GM23338 (cell line): ENCODE data around the gene FBXO31. TPM values are rescaled to one million over a fixed set of nuclear protein-coding genes. Genes with fewer than 3 reads are reported as not detected.

ENCODE experiments used
- ATAC-seq: fragments of 200-7000 bp; cut with Tn5 transposase; 3 replicates; pipeline ENCODE4 v1.9.1; 2020
- DNase-seq: peaks from one replicate; pipeline ENCODE4 v3.0.0-alpha.2; 2015; ENCODE audit warnings: low spot score
- H2AFZ ChIP-seq: fragments of 200-600 bp; sonication (generic); 2 replicates; pipeline ENCODE4 v1.8.0; 2016; ENCODE audit warnings: antibody characterized with exemption, mild to moderate bottlenecking, moderate library complexity
- H3F3A ChIP-seq: fragments of 200-600 bp; sonication (generic); replicated peaks from 2 replicates; pipeline ENCODE4 v1.8.0; 2017; ENCODE audit warnings: antibody characterized with exemption, mixed run types, low read depth
- H3K27ac ChIP-seq: fragments of 200-600 bp; sonication (generic); 2 replicates; pipeline ENCODE4 v1.6.1; 2016; ENCODE audit warnings: low read depth
- H3K27me3 ChIP-seq: fragments of 200-600 bp; sonication (generic); 2 replicates; pipeline ENCODE4 v1.8.0; 2016; ENCODE audit warnings: mild to moderate bottlenecking, mixed run types, moderate library complexity; ENCODE audit not compliant: insufficient read depth
- H3K36me3 ChIP-seq: fragments of 200-600 bp; sonication (generic); 2 replicates; pipeline ENCODE4 v1.8.0; 2016; ENCODE audit warnings: mild to moderate bottlenecking; ENCODE audit not compliant: insufficient read depth
- H3K4me1 ChIP-seq: fragments of 200-600 bp; sonication (generic); 2 replicates; pipeline ENCODE4 v1.8.0; 2016; ENCODE audit warnings: mild to moderate bottlenecking, moderate library complexity; ENCODE audit not compliant: insufficient read depth
- H3K4me2 ChIP-seq: fragments of 200-600 bp; sonication (generic); 2 replicates; pipeline ENCODE4 v1.7.1; 2017; ENCODE audit warnings: mixed run types
- H3K4me3 ChIP-seq: fragments of 200-600 bp; sonication (generic); 2 replicates; pipeline ENCODE4 v1.6.1; 2016; ENCODE audit warnings: mixed run types
- H3K79me2 ChIP-seq: fragments of 200-600 bp; sonication (generic); replicated peaks from 2 replicates; pipeline ENCODE4 v1.8.0; 2017; ENCODE audit warnings: mild to moderate bottlenecking; ENCODE audit not compliant: insufficient read depth
- H3K9me2 ChIP-seq: fragments of 200-600 bp; sonication (generic); 2 replicates; pipeline ENCODE4 v1.8.0; 2017; ENCODE audit not compliant: insufficient read depth
- H4K20me1 ChIP-seq: fragments of 200-600 bp; sonication (generic); replicated peaks from 2 replicates; pipeline ENCODE4 v1.8.0; 2017; ENCODE audit warnings: mild to moderate bottlenecking; ENCODE audit not compliant: insufficient read depth
- H3K27ac Mint-ChIP-seq: 2 replicates; pipeline ENCODE4 v1.8.0; 2020; ENCODE audit warnings: inconsistent platforms, mild to moderate bottlenecking, moderate library complexity, mixed read lengths
- H3K27me3 Mint-ChIP-seq: 3 replicates; pipeline ENCODE4 v1.8.0; 2022; ENCODE audit warnings: low read depth, mild to moderate bottlenecking, moderate library complexity, mixed read lengths, inconsistent platforms; ENCODE audit not compliant: insufficient read depth, poor library complexity
- H3K36me3 Mint-ChIP-seq: 3 replicates; pipeline ENCODE4 v1.8.0; 2021; ENCODE audit warnings: low read depth, mild to moderate bottlenecking, inconsistent platforms, moderate library complexity, mixed read lengths
- H3K4me1 Mint-ChIP-seq: 3 replicates; pipeline ENCODE4 v1.8.0; 2020; ENCODE audit warnings: mild to moderate bottlenecking, inconsistent platforms, mixed read lengths
- H3K4me3 Mint-ChIP-seq: 3 replicates; pipeline ENCODE4 v1.8.0; 2021; ENCODE audit warnings: moderate library complexity, mild to moderate bottlenecking, inconsistent platforms, mixed read lengths
- H3K9me3 Mint-ChIP-seq: 3 replicates; pipeline ENCODE4 v1.8.0; 2020; ENCODE audit warnings: moderate library complexity, mild to moderate bottlenecking, inconsistent platforms, mixed read lengths
- CREB1 ChIP-seq: fragments of 250-450 bp; sonication (Bioruptor Pico); IDR thresholded peaks from 2 replicates; pipeline ENCODE4 v1.5.0; 2020; ENCODE audit warnings: low read depth, mild to moderate bottlenecking, moderate library complexity
- EZH2 ChIP-seq: fragments of 200-600 bp; sonication (generic); IDR thresholded peaks from one replicate; pipeline ENCODE4 v1.8.0; 2017; ENCODE audit warnings: antibody characterized with exemption, mild to moderate bottlenecking, low read depth; ENCODE audit not compliant: unreplicated experiment
- EZH2phosphoT487 ChIP-seq: fragments of 200-600 bp; sonication (generic); IDR thresholded peaks from one replicate; pipeline ENCODE4 v1.8.1; 2018; ENCODE audit warnings: antibody characterized with exemption; ENCODE audit not compliant: unreplicated experiment
- JUNB ChIP-seq: IDR thresholded peaks from one replicate; pipeline ENCODE4 v1.6.1; 2016; ENCODE audit warnings: antibody characterized with exemption; ENCODE audit not compliant: unreplicated experiment
- NANOG ChIP-seq: IDR thresholded peaks from 2 replicates; pipeline ENCODE4 v1.6.1; 2016; ENCODE audit warnings: antibody characterized with exemption, borderline replicate concordance
- POLR2AphosphoS5 ChIP-seq: IDR thresholded peaks from 2 replicates; pipeline ENCODE4 v1.6.1; 2016; ENCODE audit warnings: antibody characterized with exemption, low read depth
- STAT1 ChIP-seq: IDR thresholded peaks from one replicate; pipeline ENCODE4 v1.6.1; 2016; ENCODE audit warnings: antibody characterized with exemption; ENCODE audit not compliant: unreplicated experiment
- ZNF114 ChIP-seq: fragments of 250-450 bp; sonication (Bioruptor Pico); IDR thresholded peaks from 2 replicates; pipeline ENCODE4 v1.5.0; 2020; ENCODE audit warnings: mild to moderate bottlenecking, moderate library complexity
- ZNF331 ChIP-seq: fragments of 250-450 bp; sonication (Bioruptor Pico); IDR thresholded peaks from 2 replicates; pipeline ENCODE4 v1.5.0; 2020; ENCODE audit warnings: low read depth, mild to moderate bottlenecking, moderate library complexity
- polyA plus RNA-seq: library from polyadenylated mRNA; unstranded; fragments of >200 nt; fragmentation: Nextera tagmentation; extraction: Ambion mirVana; gene quantifications from 2 replicates; pipeline ENCODE4 v1.2.1, GENCODE V29; 2016
- total RNA-seq: library from RNA; depleted of rRNA; stranded (reverse); fragments of >200 nt; shearing (Covaris generic); gene quantifications from 2 replicates; pipeline ENCODE4 v1.2.3, GENCODE V29; 2014
- TF ChIP-seq, protein P1 (sequence below): IDR thresholded peaks from one replicate; pipeline ENCODE4 v1.6.1; 2018; ENCODE audit warnings: antibody characterized with exemption; ENCODE audit not compliant: unreplicated experiment
- TF ChIP-seq, protein P2 (sequence below), 2 experiments: fragments of 200-600 bp in 1 of 2; sonication (generic) in 1 of 2; conservative IDR thresholded peaks; 2 replicates each; pipeline versions ENCODE4 v1.5.1 to v1.6.1; 2016 to 2017; ENCODE audit warnings: antibody characterized with exemption in 2 of 2, low read depth in 2 of 2, mild to moderate bottlenecking in 2 of 2, moderate library complexity in 1 of 2
- TF ChIP-seq, protein P3 (sequence below): IDR thresholded peaks from 2 replicates; pipeline ENCODE4 v1.6.1; 2016; ENCODE audit warnings: antibody characterized with exemption

Gene FBXO31
- total and polyA plus RNA-seq, 2 experiments from 2014 or later, result 7.0 to 23.8 TPM

- TF ChIP-seq, protein P1, sequence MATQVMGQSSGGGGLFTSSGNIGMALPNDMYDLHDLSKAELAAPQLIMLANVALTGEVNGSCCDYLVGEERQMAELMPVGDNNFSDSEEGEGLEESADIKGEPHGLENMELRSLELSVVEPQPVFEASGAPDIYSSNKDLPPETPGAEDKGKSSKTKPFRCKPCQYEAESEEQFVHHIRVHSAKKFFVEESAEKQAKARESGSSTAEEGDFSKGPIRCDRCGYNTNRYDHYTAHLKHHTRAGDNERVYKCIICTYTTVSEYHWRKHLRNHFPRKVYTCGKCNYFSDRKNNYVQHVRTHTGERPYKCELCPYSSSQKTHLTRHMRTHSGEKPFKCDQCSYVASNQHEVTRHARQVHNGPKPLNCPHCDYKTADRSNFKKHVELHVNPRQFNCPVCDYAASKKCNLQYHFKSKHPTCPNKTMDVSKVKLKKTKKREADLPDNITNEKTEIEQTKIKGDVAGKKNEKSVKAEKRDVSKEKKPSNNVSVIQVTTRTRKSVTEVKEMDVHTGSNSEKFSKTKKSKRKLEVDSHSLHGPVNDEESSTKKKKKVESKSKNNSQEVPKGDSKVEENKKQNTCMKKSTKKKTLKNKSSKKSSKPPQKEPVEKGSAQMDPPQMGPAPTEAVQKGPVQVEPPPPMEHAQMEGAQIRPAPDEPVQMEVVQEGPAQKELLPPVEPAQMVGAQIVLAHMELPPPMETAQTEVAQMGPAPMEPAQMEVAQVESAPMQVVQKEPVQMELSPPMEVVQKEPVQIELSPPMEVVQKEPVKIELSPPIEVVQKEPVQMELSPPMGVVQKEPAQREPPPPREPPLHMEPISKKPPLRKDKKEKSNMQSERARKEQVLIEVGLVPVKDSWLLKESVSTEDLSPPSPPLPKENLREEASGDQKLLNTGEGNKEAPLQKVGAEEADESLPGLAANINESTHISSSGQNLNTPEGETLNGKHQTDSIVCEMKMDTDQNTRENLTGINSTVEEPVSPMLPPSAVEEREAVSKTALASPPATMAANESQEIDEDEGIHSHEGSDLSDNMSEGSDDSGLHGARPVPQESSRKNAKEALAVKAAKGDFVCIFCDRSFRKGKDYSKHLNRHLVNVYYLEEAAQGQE, result no peak
These were observed 89.6 kb downstream of the FBXO31 start (continued) for GRCh38 chr16:87293990-87294389.

GRCh38 chr16:87291944-87292343 is 91.6 kb downstream of the FBXO31 start:
- Mint-ChIP-seq H3K27me3 (peaks cover 4% of the 10 kb centered on the region), H3K4me3 (no peak overlapping the region), H3K9me3 (peaks cover 20% of the 10 kb centered on the region), H3K4me1 (peaks cover 3% of the 10 kb centered on the region; the same call in 1 of the 3 replicates), H3K36me3 (peaks cover 11% of the 10 kb centered on the region; the same call in 2 of the 3 replicates), H3K27ac (no peak overlapping the region)
- H3K4me1 ChIP-seq, result no peaks in the 10 kb centered on the region
- no peak overlapping the region for H3K4me2 ChIP-seq
- H3F3A ChIP-seq, result no peaks in the 10 kb centered on the region
- no peak overlapping the region for H2AFZ ChIP-seq
- no peak overlapping the region for H3K27ac ChIP-seq
- DNase-seq (no peak), ATAC-seq (no peak)
- H4K20me1 ChIP-seq, result no peaks in the 10 kb centered on the region
- no peaks in the 10 kb centered on the region for H3K79me2 ChIP-seq
- no peaks in the 10 kb centered on the region for H3K9me2 ChIP-seq
- H3K36me3 ChIP-seq, result no peaks in the 10 kb centered on the region
- no peak overlapping the region for H3K4me3 ChIP-seq
- no peaks in the 10 kb centered on the region for H3K27me3 ChIP-seq
- TF ChIP-seq NANOG (no peak), STAT1 (no peak), JUNB (no peak), CREB1 (CRISPR knock-in tag) (no peak), ZNF331 (CRISPR knock-in tag) (no peak), ZNF114 (CRISPR knock-in tag) (no peak), EZH2 (no peak), EZH2phosphoT487 (no peak), POLR2AphosphoS5 (no peak)
- TF ChIP-seq, protein P2, sequence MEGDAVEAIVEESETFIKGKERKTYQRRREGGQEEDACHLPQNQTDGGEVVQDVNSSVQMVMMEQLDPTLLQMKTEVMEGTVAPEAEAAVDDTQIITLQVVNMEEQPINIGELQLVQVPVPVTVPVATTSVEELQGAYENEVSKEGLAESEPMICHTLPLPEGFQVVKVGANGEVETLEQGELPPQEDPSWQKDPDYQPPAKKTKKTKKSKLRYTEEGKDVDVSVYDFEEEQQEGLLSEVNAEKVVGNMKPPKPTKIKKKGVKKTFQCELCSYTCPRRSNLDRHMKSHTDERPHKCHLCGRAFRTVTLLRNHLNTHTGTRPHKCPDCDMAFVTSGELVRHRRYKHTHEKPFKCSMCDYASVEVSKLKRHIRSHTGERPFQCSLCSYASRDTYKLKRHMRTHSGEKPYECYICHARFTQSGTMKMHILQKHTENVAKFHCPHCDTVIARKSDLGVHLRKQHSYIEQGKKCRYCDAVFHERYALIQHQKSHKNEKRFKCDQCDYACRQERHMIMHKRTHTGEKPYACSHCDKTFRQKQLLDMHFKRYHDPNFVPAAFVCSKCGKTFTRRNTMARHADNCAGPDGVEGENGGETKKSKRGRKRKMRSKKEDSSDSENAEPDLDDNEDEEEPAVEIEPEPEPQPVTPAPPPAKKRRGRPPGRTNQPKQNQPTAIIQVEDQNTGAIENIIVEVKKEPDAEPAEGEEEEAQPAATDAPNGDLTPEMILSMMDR (conservative IDR thresholded peaks at IDR 0.05; ENCODE audit: low read depth in 2 of 2), result no peak
- TF ChIP-seq, protein P1, result no peak
- TF ChIP-seq, protein P3, sequence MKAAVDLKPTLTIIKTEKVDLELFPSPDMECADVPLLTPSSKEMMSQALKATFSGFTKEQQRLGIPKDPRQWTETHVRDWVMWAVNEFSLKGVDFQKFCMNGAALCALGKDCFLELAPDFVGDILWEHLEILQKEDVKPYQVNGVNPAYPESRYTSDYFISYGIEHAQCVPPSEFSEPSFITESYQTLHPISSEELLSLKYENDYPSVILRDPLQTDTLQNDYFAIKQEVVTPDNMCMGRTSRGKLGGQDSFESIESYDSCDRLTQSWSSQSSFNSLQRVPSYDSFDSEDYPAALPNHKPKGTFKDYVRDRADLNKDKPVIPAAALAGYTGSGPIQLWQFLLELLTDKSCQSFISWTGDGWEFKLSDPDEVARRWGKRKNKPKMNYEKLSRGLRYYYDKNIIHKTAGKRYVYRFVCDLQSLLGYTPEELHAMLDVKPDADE, result no peak
